ENCODE data around the gene SYT15.
"Not testable (repeated sequence)": the region's sequence is repeated elsewhere in the genome, so short reads cannot be mapped to it uniquely, and the experiment has no call there.

The SYT15 gene

DNA sequence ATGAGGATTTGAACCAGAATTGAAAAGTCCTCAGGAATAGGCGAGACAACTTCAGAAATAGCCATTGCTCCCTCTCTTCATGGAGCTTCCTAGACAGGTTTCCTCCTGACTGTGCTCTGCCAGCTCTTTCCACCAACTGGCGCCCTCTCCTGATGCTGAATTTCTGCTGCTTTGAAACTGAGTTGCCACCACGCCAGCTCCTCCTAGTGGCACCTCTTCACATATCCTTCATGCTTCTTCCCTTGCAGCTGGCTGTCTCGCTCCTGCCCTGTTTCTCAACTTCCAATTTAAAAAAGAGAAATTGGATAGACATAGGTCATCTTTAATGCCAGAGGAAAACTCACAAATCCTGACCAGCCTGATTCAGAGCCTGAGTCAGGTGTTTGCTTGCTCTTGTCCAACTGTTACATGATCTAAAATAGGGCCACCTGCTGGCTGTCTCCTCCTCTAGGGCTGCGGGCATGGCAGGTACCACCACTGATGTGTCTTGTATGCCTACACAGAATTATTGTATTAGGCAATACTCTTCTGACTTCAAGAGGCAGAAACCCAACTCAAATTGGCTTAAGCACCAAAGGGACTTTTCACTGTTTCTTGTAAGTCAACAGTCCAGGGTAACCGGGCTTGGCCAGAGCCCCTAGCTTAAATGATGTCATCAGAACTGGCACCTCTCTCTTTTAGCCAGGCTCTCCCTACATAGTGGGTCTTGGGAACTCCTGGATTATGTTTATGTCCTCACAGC, 13.2 kb upstream of the SYT15 start:
- H3F3A ChIP-seq (ENCODE audit: low read depth); H3K79me2 ChIP-seq (ENCODE audit: insufficient read depth, low read length); H3K4me3 ChIP-seq (ENCODE audit: low read length, poor library complexity, severe bottlenecking); H3K9me3 ChIP-seq (ENCODE audit: insufficient read depth, low read depth, low read length); H3K9ac ChIP-seq (ENCODE audit: low read depth, low read length, poor library complexity, severe bottlenecking); H3K36me3 ChIP-seq (ENCODE audit: insufficient read depth, low read length); H4K20me1 ChIP-seq (ENCODE audit: insufficient read depth, low read length, poor library complexity, severe bottlenecking); H3K27me3 ChIP-seq (ENCODE audit: insufficient read depth, low read length, poor library complexity, severe bottlenecking); H3K4me1 ChIP-seq (ENCODE audit: insufficient read depth, low read length, poor library complexity, severe bottlenecking); H3K9me2 ChIP-seq (replicated peaks; ENCODE audit: low read depth, low read length): not testable (repeated sequence)
- peak overlapping the region; percentile 72 for H2AFZ ChIP-seq (ENCODE audit: low read length)
- peak overlapping the region; percentile 40 for H3K4me2 ChIP-seq (ENCODE audit: low read depth, low read length, poor library complexity, severe bottlenecking)
- peak; percentile 70 for TF ChIP-seq CTCF (conservative IDR thresholded peaks at IDR 0.05; ENCODE audit: low read length)

DNA sequence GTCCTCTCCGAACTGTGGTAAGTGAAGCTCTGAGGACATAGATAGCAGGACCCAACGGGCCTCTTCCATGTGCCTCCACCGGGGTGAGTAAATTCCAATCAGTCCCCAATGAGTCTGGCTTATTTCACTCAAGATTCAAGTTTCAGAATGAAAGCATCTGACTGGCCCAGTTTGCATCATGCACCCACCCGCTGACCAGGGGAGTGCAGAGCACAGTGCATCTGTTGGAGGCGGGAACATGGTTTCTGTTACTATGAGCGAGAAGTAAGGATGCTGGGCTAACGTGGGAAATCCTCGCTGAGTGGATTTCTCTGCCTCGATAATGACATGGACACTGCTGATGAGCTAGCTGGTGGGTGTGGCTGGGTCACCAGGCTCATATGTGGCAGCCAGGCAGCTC, 11.8 kb upstream of the SYT15 start:
- H3K9me2 ChIP-seq (replicated peaks; ENCODE audit: low read depth, low read length); H3K4me2 ChIP-seq (ENCODE audit: low read depth, low read length, poor library complexity, severe bottlenecking); H3K36me3 ChIP-seq (ENCODE audit: insufficient read depth, low read length); H3K79me2 ChIP-seq (ENCODE audit: insufficient read depth, low read length); H4K20me1 ChIP-seq (ENCODE audit: insufficient read depth, low read length, poor library complexity, severe bottlenecking); H3K27me3 ChIP-seq (ENCODE audit: insufficient read depth, low read length, poor library complexity, severe bottlenecking); H3K9ac ChIP-seq (ENCODE audit: low read depth, low read length, poor library complexity, severe bottlenecking); H3K9me3 ChIP-seq (ENCODE audit: insufficient read depth, low read depth, low read length); H3K4me3 ChIP-seq (ENCODE audit: low read length, poor library complexity, severe bottlenecking); H3F3A ChIP-seq (ENCODE audit: low read depth); H3K4me1 ChIP-seq (ENCODE audit: insufficient read depth, low read length, poor library complexity, severe bottlenecking); H2AFZ ChIP-seq (ENCODE audit: low read length): not testable (repeated sequence)

- not testable (repeated sequence) for H3K9me3 ChIP-seq (ENCODE audit: insufficient read depth, low read depth, low read length); H3K27me3 ChIP-seq (ENCODE audit: insufficient read depth, low read length, poor library complexity, severe bottlenecking); H3K9me2 ChIP-seq (replicated peaks; ENCODE audit: low read depth, low read length); H3K4me2 ChIP-seq (ENCODE audit: low read depth, low read length, poor library complexity, severe bottlenecking); H3K9ac ChIP-seq (ENCODE audit: low read depth, low read length, poor library complexity, severe bottlenecking); H3K36me3 ChIP-seq (ENCODE audit: insufficient read depth, low read length); H3F3A ChIP-seq (ENCODE audit: low read depth); H3K4me1 ChIP-seq (ENCODE audit: insufficient read depth, low read length, poor library complexity, severe bottlenecking); H2AFZ ChIP-seq (ENCODE audit: low read length); H3K79me2 ChIP-seq (ENCODE audit: insufficient read depth, low read length); H4K20me1 ChIP-seq (ENCODE audit: insufficient read depth, low read length, poor library complexity, severe bottlenecking); H3K4me3 ChIP-seq (ENCODE audit: low read length, poor library complexity, severe bottlenecking)
Observed at GRCh38 chr10:46570655-46571054, 8.3 kb upstream of the SYT15 start.

- H3K9me3 ChIP-seq (ENCODE audit: insufficient read depth, low read depth, low read length); H3K36me3 ChIP-seq (ENCODE audit: insufficient read depth, low read length); H3K27me3 ChIP-seq (ENCODE audit: insufficient read depth, low read length, poor library complexity, severe bottlenecking); H3K4me3 ChIP-seq (ENCODE audit: low read length, poor library complexity, severe bottlenecking); H4K20me1 ChIP-seq (ENCODE audit: insufficient read depth, low read length, poor library complexity, severe bottlenecking); H3K4me1 ChIP-seq (ENCODE audit: insufficient read depth, low read length, poor library complexity, severe bottlenecking); H3K79me2 ChIP-seq (ENCODE audit: insufficient read depth, low read length); H2AFZ ChIP-seq (ENCODE audit: low read length); H3K9ac ChIP-seq (ENCODE audit: low read depth, low read length, poor library complexity, severe bottlenecking); H3K9me2 ChIP-seq (replicated peaks; ENCODE audit: low read depth, low read length); H3K4me2 ChIP-seq (ENCODE audit: low read depth, low read length, poor library complexity, severe bottlenecking); H3F3A ChIP-seq (ENCODE audit: low read depth): not testable (repeated sequence)
Observed at GRCh38 chr10:46572765-46573164, 6.2 kb upstream of the SYT15 start.

- H2AFZ ChIP-seq (ENCODE audit: low read length) = not testable (repeated sequence)
Observed at GRCh38 chr10:46573314-46573713, 5.6 kb upstream of the SYT15 start.

GRCh38 chr10:46573884-46574283, 5.0 kb upstream of the SYT15 start:
- not testable (repeated sequence) for H3K27me3 ChIP-seq (ENCODE audit: insufficient read depth, low read length, poor library complexity, severe bottlenecking); H2AFZ ChIP-seq (ENCODE audit: low read length); H3K4me1 ChIP-seq (ENCODE audit: insufficient read depth, low read length, poor library complexity, severe bottlenecking); H3K9ac ChIP-seq (ENCODE audit: low read depth, low read length, poor library complexity, severe bottlenecking); H3K4me2 ChIP-seq (ENCODE audit: low read depth, low read length, poor library complexity, severe bottlenecking); H3K9me2 ChIP-seq (replicated peaks; ENCODE audit: low read depth, low read length); H3K36me3 ChIP-seq (ENCODE audit: insufficient read depth, low read length); H3F3A ChIP-seq (ENCODE audit: low read depth); H4K20me1 ChIP-seq (ENCODE audit: insufficient read depth, low read length, poor library complexity, severe bottlenecking); H3K79me2 ChIP-seq (ENCODE audit: insufficient read depth, low read length); H3K9me3 ChIP-seq (ENCODE audit: insufficient read depth, low read depth, low read length); H3K4me3 ChIP-seq (ENCODE audit: low read length, poor library complexity, severe bottlenecking)

More at GRCh38 chr10:46573314-46573713, 5.6 kb upstream of the SYT15 start:
- H3K4me1 ChIP-seq (ENCODE audit: insufficient read depth, low read length, poor library complexity, severe bottlenecking); H3K4me3 ChIP-seq (ENCODE audit: low read length, poor library complexity, severe bottlenecking); H3K4me2 ChIP-seq (ENCODE audit: low read depth, low read length, poor library complexity, severe bottlenecking); H3K9me2 ChIP-seq (replicated peaks; ENCODE audit: low read depth, low read length); H3K36me3 ChIP-seq (ENCODE audit: insufficient read depth, low read length); H3K9me3 ChIP-seq (ENCODE audit: insufficient read depth, low read depth, low read length); H3K79me2 ChIP-seq (ENCODE audit: insufficient read depth, low read length); H4K20me1 ChIP-seq (ENCODE audit: insufficient read depth, low read length, poor library complexity, severe bottlenecking); H3K27me3 ChIP-seq (ENCODE audit: insufficient read depth, low read length, poor library complexity, severe bottlenecking); H3F3A ChIP-seq (ENCODE audit: low read depth); H3K9ac ChIP-seq (ENCODE audit: low read depth, low read length, poor library complexity, severe bottlenecking): not testable (repeated sequence)
